Choroid plexus epithelial cell (primary cell): ENCODE results near the gene DNALI1.

ENCODE experiments used
- DNase-seq: peaks from one replicate; pipeline ENCODE4 v3.0.0-alpha.2; 2010; ENCODE audit warnings: low read depth
- H3K4me3 ChIP-seq: 2 replicates; pipeline ENCODE4 v1.5.1; 2011; ENCODE audit warnings: low read depth, mild to moderate bottlenecking, control low read depth, low read length, moderate library complexity
- TF ChIP-seq, protein P1 (sequence below): conservative IDR thresholded peaks from 2 replicates; pipeline ENCODE4 v1.5.1; 2011; ENCODE audit warnings: low read depth, mild to moderate bottlenecking, control low read depth, inconsistent platforms, low read length, moderate library complexity

Gene DNALI1

GRCh38 chr1:37599940-37600339 lies 43.2 kb downstream of the DNALI1 start:
- no peak for DNase-seq
- TF ChIP-seq, protein P1, sequence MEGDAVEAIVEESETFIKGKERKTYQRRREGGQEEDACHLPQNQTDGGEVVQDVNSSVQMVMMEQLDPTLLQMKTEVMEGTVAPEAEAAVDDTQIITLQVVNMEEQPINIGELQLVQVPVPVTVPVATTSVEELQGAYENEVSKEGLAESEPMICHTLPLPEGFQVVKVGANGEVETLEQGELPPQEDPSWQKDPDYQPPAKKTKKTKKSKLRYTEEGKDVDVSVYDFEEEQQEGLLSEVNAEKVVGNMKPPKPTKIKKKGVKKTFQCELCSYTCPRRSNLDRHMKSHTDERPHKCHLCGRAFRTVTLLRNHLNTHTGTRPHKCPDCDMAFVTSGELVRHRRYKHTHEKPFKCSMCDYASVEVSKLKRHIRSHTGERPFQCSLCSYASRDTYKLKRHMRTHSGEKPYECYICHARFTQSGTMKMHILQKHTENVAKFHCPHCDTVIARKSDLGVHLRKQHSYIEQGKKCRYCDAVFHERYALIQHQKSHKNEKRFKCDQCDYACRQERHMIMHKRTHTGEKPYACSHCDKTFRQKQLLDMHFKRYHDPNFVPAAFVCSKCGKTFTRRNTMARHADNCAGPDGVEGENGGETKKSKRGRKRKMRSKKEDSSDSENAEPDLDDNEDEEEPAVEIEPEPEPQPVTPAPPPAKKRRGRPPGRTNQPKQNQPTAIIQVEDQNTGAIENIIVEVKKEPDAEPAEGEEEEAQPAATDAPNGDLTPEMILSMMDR = no peak
- H3K4me3 ChIP-seq = no peak overlapping the region

- TF ChIP-seq, protein P1 = no peak
- no peak for DNase-seq
- no peak overlapping the region for H3K4me3 ChIP-seq
Measured at GRCh38 chr1:37601441-37601840, 44.7 kb downstream of the DNALI1 start.

- peak; percentile 50 for DNase-seq
- H3K4me3 ChIP-seq = no peak overlapping the region
- TF ChIP-seq, protein P1 = peak; percentile 84
Measured at GRCh38 chr1:37602750-37603694, 46.3 kb downstream of the DNALI1 start.

DNA sequence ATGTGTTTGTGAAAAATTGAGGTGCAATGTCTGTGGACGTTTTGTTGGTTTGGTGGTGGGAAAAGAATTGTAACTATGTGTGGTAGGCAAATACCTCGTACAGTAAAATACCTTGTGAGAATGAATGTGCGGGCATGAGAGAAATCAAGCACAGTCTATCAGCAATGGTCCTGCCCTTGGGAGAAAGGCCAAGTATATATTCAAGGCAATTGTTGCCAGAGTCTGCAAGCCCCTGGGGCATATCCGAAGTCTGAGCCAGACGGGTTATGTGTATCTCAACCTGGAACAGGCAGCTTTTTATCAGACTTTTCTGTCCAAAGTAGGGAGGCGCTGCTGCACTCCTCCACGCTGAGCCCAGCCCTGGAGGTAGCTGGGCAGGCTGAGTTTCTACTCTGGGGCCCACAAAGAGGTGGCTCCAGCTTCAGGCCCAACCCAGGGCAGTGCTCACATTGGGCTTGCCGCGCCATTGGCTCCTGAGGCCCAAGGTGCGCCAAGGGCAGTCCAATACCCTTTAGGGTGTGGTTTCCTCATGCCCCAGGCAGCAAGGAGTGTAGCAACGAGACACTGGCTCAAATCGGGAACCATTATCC lies 48.4 kb downstream of the DNALI1 start:
- H3K4me3 ChIP-seq = no peak overlapping the region
- no peak for DNase-seq
- TF ChIP-seq, protein P1 = no peak

GRCh38 chr1:37605806-37606474 lies 49.2 kb downstream of the DNALI1 start:
- peak; percentile 1 for DNase-seq
- TF ChIP-seq, protein P1 = no peak
- no peak overlapping the region for H3K4me3 ChIP-seq

DNA sequence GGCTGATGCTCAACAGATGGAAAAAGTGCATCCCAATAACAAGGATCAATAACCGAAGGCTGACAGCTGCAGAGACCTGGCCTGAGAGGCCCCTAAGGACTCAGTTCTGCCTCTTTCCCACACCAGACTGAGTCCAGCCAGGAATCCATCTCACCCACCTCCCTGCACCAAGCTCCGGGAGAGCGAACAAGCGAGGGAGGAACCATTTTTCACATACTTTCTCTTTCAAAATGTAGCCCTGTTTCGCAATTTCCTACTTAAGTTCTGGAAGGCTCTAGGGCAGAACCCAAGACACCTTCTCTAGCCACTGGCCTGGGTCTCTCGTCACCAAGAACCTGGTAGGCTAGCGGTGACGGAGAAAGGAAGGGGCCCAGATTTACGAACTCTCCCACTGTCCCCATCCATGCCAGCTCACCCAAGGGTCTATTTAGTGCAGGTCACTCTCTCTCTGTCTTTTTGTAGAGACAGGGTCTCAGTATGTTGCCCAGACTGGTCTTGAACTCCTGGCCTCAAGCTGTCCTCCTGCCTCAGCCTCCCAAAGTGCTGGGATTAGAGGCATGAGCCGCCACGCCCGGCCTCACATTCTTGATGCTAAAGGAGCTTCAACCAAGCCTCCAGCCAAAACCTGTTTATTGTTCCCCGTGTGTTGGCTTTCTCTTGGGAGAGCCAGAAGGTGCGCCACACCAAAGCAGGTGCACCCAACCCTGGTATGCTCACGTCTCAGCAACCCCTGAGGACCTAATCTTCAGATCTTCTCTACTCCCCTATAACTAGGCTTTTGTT lies 49.9 kb downstream of the DNALI1 start:
- peak; percentile 62 for DNase-seq
- no peak overlapping the region for H3K4me3 ChIP-seq
- TF ChIP-seq, protein P1 = no peak
